Measurements from ENCODE around the gene ATP6AP1. TPM values are rescaled to one million over a fixed set of nuclear protein-coding genes. Genes with fewer than 3 reads are reported as not detected.

ATP6AP1 gene
- total and polyA plus RNA-seq, 2 donors from 2014 or later: 121 to 205 TPM

DNA sequence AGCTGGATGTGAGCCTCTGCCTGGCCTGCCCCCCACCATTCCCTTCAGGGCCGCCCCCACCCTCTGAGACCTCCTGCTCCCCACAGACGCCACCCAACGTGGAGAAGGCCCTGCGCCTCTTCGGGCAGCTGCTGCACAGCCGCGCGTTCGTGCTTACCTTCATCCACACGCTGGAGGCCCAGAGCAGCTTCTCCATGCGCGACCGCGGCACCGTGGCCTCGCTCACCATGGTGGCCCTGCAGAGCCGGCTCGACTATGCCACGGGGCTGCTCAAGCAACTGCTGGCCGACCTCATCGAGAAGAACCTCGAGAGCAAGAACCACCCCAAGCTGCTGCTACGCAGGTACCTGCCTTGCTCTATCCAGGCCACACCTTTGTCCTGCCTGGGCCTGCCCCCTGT is 39.7 kb downstream of the ATP6AP1 start:
- H3K4me3 ChIP-seq (ENCODE audit: low read length in 3 of 3): no peak overlapping the region
- H3K4me1 ChIP-seq (ENCODE audit: control insufficient read depth in 2 of 3, insufficient read depth in 2 of 3, low read depth in 1 of 3, low read length in 3 of 3): no peaks in the 10 kb centered on the region
- no peaks in the 10 kb centered on the region for H3K27me3 ChIP-seq (ENCODE audit: control insufficient read depth, insufficient read depth, low read length)
- DNase-seq (no peak), FAIRE-seq (no peak)
- H3K9me3 ChIP-seq (ENCODE audit: control insufficient read depth in 2 of 3, insufficient read depth in 1 of 3, low read length in 3 of 3): no peaks in the 10 kb centered on the region
- intact Hi-C loops (cut with DNase I): no loop called here
- no peak overlapping the region for H3K9ac ChIP-seq (ENCODE audit: low read length in 3 of 3)
- TF ChIP-seq, protein P1, sequence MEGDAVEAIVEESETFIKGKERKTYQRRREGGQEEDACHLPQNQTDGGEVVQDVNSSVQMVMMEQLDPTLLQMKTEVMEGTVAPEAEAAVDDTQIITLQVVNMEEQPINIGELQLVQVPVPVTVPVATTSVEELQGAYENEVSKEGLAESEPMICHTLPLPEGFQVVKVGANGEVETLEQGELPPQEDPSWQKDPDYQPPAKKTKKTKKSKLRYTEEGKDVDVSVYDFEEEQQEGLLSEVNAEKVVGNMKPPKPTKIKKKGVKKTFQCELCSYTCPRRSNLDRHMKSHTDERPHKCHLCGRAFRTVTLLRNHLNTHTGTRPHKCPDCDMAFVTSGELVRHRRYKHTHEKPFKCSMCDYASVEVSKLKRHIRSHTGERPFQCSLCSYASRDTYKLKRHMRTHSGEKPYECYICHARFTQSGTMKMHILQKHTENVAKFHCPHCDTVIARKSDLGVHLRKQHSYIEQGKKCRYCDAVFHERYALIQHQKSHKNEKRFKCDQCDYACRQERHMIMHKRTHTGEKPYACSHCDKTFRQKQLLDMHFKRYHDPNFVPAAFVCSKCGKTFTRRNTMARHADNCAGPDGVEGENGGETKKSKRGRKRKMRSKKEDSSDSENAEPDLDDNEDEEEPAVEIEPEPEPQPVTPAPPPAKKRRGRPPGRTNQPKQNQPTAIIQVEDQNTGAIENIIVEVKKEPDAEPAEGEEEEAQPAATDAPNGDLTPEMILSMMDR (IDR thresholded peaks at IDR 0.05; ENCODE audit: borderline replicate concordance, extremely low read depth, insufficient read depth): no peak
- no peak overlapping the region for H3K27ac ChIP-seq (ENCODE audit: low read depth in 2 of 2, low read length in 2 of 2)
- H3K36me3 ChIP-seq (ENCODE audit: control insufficient read depth in 2 of 3, insufficient read depth in 3 of 3, low read length in 3 of 3): no peaks in the 10 kb centered on the region

DNA sequence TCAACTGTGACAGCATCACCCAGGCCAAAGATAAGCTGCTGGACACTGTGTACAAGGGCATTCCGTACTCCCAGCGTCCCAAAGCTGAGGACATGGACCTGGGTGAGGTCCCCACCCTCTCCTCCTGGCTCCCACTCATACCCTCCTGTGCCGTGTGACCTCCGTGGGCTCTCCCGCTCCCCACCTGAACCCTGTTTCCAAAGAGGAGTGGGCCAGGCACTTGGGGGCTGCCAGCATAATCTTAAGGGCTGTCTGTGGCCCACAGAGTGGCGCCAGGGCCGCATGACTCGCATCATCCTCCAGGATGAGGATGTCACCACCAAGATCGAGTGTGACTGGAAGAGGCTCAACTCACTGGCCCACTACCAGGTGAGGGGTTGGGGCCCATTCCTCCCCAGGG is 40.6 kb downstream of the ATP6AP1 start:
- FAIRE-seq (no peak), DNase-seq (no peak)
- no peak overlapping the region for H3K27ac ChIP-seq (ENCODE audit: low read depth in 2 of 2, low read length in 2 of 2)
- TF ChIP-seq, protein P1 (IDR thresholded peaks at IDR 0.05; ENCODE audit: borderline replicate concordance, extremely low read depth, insufficient read depth): no peak
- no peaks in the 10 kb centered on the region for H3K4me1 ChIP-seq (ENCODE audit: control insufficient read depth in 2 of 3, insufficient read depth in 2 of 3, low read depth in 1 of 3, low read length in 3 of 3)
- H3K9ac ChIP-seq (ENCODE audit: low read length in 3 of 3): no peak overlapping the region
- H3K36me3 ChIP-seq (ENCODE audit: control insufficient read depth in 2 of 3, insufficient read depth in 3 of 3, low read length in 3 of 3): no peaks in the 10 kb centered on the region
- no peaks in the 10 kb centered on the region for H3K9me3 ChIP-seq (ENCODE audit: control insufficient read depth in 2 of 3, insufficient read depth in 1 of 3, low read length in 3 of 3)
- intact Hi-C loops (cut with DNase I): no loop called here
- H3K27me3 ChIP-seq (ENCODE audit: control insufficient read depth, insufficient read depth, low read length): no peaks in the 10 kb centered on the region
- no peak overlapping the region for H3K4me3 ChIP-seq (ENCODE audit: low read length in 3 of 3)

DNA sequence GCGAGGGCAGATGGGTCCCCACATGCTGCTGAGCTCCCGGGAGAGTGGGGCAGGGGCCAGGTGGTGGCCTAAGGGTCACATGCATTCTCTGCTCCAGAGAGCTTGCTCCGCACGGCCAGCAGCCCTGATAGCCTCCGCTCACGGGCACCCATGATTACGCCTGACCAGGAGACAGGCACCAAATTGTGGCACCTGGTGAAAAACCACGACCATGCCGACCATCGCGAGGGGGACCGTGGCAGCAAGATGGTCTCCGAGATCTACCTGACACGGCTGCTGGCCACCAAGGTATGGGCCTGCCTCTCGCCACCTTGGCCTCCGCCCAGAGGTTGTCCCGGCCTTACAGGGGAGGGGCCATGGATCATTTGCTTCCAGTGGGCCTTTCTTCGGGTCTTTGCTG is 41.4 kb downstream of the ATP6AP1 start:
- Histone ChIP-seq H3K27ac (ENCODE audit: low read depth in 2 of 2, low read length in 2 of 2) (no peak overlapping the region), H3K9me3 (ENCODE audit: control insufficient read depth in 2 of 3, insufficient read depth in 1 of 3, low read length in 3 of 3) (no peaks in the 10 kb centered on the region), H3K4me3 (ENCODE audit: low read length in 3 of 3) (no peak overlapping the region), H3K36me3 (ENCODE audit: control insufficient read depth in 2 of 3, insufficient read depth in 3 of 3, low read length in 3 of 3) (no peaks in the 10 kb centered on the region), H3K4me1 (ENCODE audit: control insufficient read depth in 2 of 3, insufficient read depth in 2 of 3, low read depth in 1 of 3, low read length in 3 of 3) (no peaks in the 10 kb centered on the region), H3K9ac (ENCODE audit: low read length in 3 of 3) (no peak overlapping the region), H3K27me3 (ENCODE audit: control insufficient read depth, insufficient read depth, low read length) (no peaks in the 10 kb centered on the region)
- TF ChIP-seq, protein P1 (IDR thresholded peaks at IDR 0.05; ENCODE audit: borderline replicate concordance, extremely low read depth, insufficient read depth): no peak
- DNase-seq: no peak
- no peak for FAIRE-seq
- intact Hi-C loops (cut with DNase I): no loop called here

DNA sequence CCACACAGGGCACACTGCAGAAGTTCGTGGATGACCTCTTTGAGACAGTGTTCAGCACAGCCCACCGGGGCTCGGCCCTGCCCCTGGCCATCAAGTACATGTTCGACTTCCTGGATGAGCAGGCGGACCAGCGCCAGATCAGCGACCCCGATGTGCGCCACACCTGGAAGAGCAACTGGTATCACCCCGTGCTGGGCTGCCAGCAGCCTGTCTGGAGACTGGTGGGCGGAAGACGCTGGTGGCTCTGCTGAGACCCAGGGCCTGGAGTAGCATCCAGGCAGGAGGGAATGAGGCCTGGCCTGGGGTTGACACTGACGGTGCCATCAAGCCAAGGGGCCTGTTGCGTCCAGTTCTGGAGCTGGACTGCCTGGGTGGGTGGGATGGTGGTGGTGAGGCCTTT is 42.0 kb downstream of the ATP6AP1 start:
- Histone ChIP-seq H3K27ac (ENCODE audit: low read depth in 2 of 2, low read length in 2 of 2) (no peak overlapping the region), H3K9ac (ENCODE audit: low read length in 3 of 3) (no peak overlapping the region), H3K27me3 (ENCODE audit: control insufficient read depth, insufficient read depth, low read length) (no peaks in the 10 kb centered on the region), H3K9me3 (ENCODE audit: control insufficient read depth in 2 of 3, insufficient read depth in 1 of 3, low read length in 3 of 3) (no peaks in the 10 kb centered on the region), H3K36me3 (ENCODE audit: control insufficient read depth in 2 of 3, insufficient read depth in 3 of 3, low read length in 3 of 3) (no peaks in the 10 kb centered on the region), H3K4me3 (ENCODE audit: low read length in 3 of 3) (no peak overlapping the region), H3K4me1 (ENCODE audit: control insufficient read depth in 2 of 3, insufficient read depth in 2 of 3, low read depth in 1 of 3, low read length in 3 of 3) (no peaks in the 10 kb centered on the region)
- FAIRE-seq (no peak), DNase-seq (no peak)
- intact Hi-C loops (cut with DNase I): no loop called here
- TF ChIP-seq, protein P1 (IDR thresholded peaks at IDR 0.05; ENCODE audit: borderline replicate concordance, extremely low read depth, insufficient read depth): no peak
